Activated CD4-positive, alpha-beta T cell treated with anti-CD3 and anti-CD28 coated beads for 36 hours (primary cell): ENCODE measurements around the gene CELSR3. TPM values are rescaled to one million over a fixed set of nuclear protein-coding genes. Genes with fewer than 3 reads are reported as not detected.

Experiments used
- ATAC-seq: fragments of 200-7000 bp; cut with Tn5 transposase; one replicate; pipeline ENCODE4 v1.10.0; 2021; ENCODE audit warnings: mild to moderate bottlenecking, moderate library complexity
- CTCF ChIA-PET: fragments of 350-600 bp; sonication (Branson Sonifier 250); formaldehyde crosslinking; loops from one replicate; lab custom pipeline; 2021; ENCODE audit warnings: antibody characterized with exemption; lab: Charles Lee
- POLR2A ChIA-PET: fragments of 350-600 bp; sonication (Branson Sonifier 250); formaldehyde crosslinking; loops from one replicate; lab custom pipeline; 2021; ENCODE audit warnings: antibody characterized with exemption, inconsistent platforms; lab: Charles Lee
- DNase-seq: peaks from one replicate; pipeline ENCODE4 v3.0.0-alpha.2; 2020
- H3K27ac Mint-ChIP-seq: one replicate; pipeline ENCODE4 v1.8.0; 2021; ENCODE audit warnings: mixed read lengths
- H3K27me3 Mint-ChIP-seq: one replicate; pipeline ENCODE4 v1.8.0; 2021; ENCODE audit warnings: mixed read lengths
- H3K36me3 Mint-ChIP-seq: one replicate; pipeline ENCODE4 v1.8.0; 2021; ENCODE audit warnings: low read depth, mixed read lengths
- H3K4me1 Mint-ChIP-seq: one replicate; pipeline ENCODE4 v1.8.0; 2021; ENCODE audit warnings: mixed read lengths
- H3K4me3 Mint-ChIP-seq: one replicate; pipeline ENCODE4 v1.8.0; 2021; ENCODE audit warnings: mild to moderate bottlenecking, moderate library complexity, mixed read lengths
- H3K9me3 Mint-ChIP-seq: one replicate; pipeline ENCODE4 v1.8.0; 2021; ENCODE audit warnings: low read depth, mixed read lengths
- intact Hi-C, 2 experiments: fragments of 100-400 bp; cut with DNase I in 1 of 2; cut with micrococcal nuclease in 1 of 2; formaldehyde crosslinking; loops; one replicate each; pipeline versions ENCODE4 v1.14.2 to v1.15.1; 2022 to 2024; cut with DNase I, micrococcal nuclease
- total RNA-seq, 2 experiments: library from RNA; stranded (reverse); gene quantifications; one replicate each; pipeline ENCODE4 v1.2.3, GENCODE V29; 2021

The CELSR3 gene
- total RNA-seq, 2 experiments from 2014 or later, result 7.9 to 8.1 TPM

- intact Hi-C loops, result no loop called here
- no peak for DNase-seq
- H3K27me3 Mint-ChIP-seq, result no peaks in the 10 kb centered on the region
- H3K4me1 Mint-ChIP-seq, result peaks cover 5% of the 10 kb centered on the region
- peak overlapping the region; percentile 47 for H3K27ac Mint-ChIP-seq
- peaks cover 21% of the 10 kb centered on the region for H3K36me3 Mint-ChIP-seq
- no peak for ATAC-seq
- POLR2A ChIA-PET, result no interaction called here
- CTCF ChIA-PET, result interaction anchor here (0.6 to 1.5 kb wide), 3 partner anchors 11 to 14 kb away, joined by 3 to 5 read pairs (median 3); partner anchors contain the start of gene SLC26A6
- H3K9me3 Mint-ChIP-seq, result peaks cover under 1% of the 10 kb centered on the region
- no peak overlapping the region for H3K4me3 Mint-ChIP-seq
Observed at GRCh38 chr3:48623851-48624547, 38.7 kb downstream of the CELSR3 start.

DNA sequence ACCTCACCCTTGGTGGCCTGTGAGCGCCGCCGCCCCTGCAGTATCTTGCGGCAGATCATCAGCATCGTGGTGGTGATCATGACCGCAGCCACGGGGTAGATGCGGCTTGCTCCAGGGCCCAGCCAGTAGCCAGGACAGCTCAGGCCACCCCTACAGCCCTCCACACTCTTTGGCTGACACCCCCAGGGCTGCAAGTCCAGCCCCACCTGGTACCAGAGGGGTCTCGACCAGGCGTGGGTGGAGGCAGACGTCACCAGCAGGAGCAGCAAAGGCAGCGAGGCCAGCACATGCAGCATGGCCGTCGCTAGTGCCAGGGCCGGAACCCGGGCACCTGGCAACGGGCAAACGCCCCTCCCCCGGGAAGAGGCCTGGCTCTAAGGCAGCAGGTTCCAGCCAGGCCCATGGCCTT lies 41.2 kb downstream of the CELSR3 start, which contains the start of gene TMEM89:
TSS of gene TMEM89 (minus strand) at position 309 of the 409 bp plus-strand sequence. CDS start at position 296, 13 bp downstream.
- Mint-ChIP-seq H3K9me3 (peaks cover 18% of the 10 kb centered on the region), H3K4me1 (peaks cover 5% of the 10 kb centered on the region), H3K36me3 (peaks cover 16% of the 10 kb centered on the region), H3K27me3 (no peaks in the 10 kb centered on the region), H3K27ac (no peak within 1 kb of the TSS), H3K4me3 (no peak within 1 kb of the TSS)
- ATAC-seq (no peak), DNase-seq (no peak)
- intact Hi-C loops, result no loop called here
- ChIA-PET CTCF (interaction anchor here (0.7 to 1.1 kb wide), 2 partner anchors 8 to 1278 kb away, joined by 3 to 4 read pairs; no protein-coding TSS in a partner anchor), POLR2A (no interaction called here)

- Mint-ChIP-seq H3K4me1 (peaks cover 13% of the 10 kb centered on the region), H3K27ac (no peak overlapping the region), H3K36me3 (peaks cover 16% of the 10 kb centered on the region), H3K4me3 (no peak overlapping the region), H3K9me3 (peaks cover 18% of the 10 kb centered on the region), H3K27me3 (no peaks in the 10 kb centered on the region)
- POLR2A ChIA-PET, result no interaction called here
- ATAC-seq (no peak), DNase-seq (no peak)
- CTCF ChIA-PET, result interaction anchor here (0.6 to 1.9 kb wide), 3 partner anchors 15 to 18 kb away, joined by 3 to 4 read pairs (median 3); no protein-coding TSS in a partner anchor
- intact Hi-C loops, result no loop called here
Observed at GRCh38 chr3:48619541-48620524, 42.9 kb downstream of the CELSR3 start.

DNA sequence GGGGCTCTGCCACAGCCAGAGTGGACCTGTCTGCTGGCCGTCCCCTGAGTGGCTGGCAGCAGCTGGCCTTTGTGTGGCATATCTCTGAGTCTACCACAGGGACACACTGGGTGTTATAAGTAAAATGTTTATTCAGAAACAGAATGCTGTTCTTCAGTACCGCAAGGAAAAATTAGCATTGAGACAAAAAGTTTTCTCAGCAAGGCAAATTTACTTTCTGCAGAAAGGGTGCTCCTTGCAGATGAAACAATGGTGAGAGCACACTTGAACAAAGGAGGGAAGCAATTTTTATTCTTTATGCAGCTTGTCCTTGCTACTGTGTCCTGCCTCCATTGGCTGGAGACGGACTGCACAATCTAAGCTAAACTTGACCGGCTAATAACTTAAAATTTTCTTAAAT lies 45.1 kb downstream of the CELSR3 start:
- Mint-ChIP-seq H3K27ac (no peak overlapping the region), H3K27me3 (no peaks in the 10 kb centered on the region), H3K4me1 (peaks cover 20% of the 10 kb centered on the region), H3K9me3 (peaks cover 18% of the 10 kb centered on the region), H3K36me3 (peaks cover 20% of the 10 kb centered on the region), H3K4me3 (no peak overlapping the region)
- DNase-seq (no peak), ATAC-seq (no peak)
- POLR2A ChIA-PET, result interaction anchor here (0.7 kb wide), 1 partner anchor 61 kb away, joined by 4 read pairs; the partner anchor contains the start of gene PFKFB4
- intact Hi-C loops, result no loop called here
- CTCF ChIA-PET, result interaction anchor here (0.9 kb wide), 1 partner anchor 17 kb away, joined by 3 read pairs; the partner anchor contains the start of gene SLC26A6

GRCh38 chr3:48614044-48614443 lies 48.6 kb downstream of the CELSR3 start:
- H3K4me1 Mint-ChIP-seq, result peaks cover 24% of the 10 kb centered on the region
- H3K36me3 Mint-ChIP-seq, result peaks cover 21% of the 10 kb centered on the region
- peaks cover 18% of the 10 kb centered on the region for H3K9me3 Mint-ChIP-seq
- peak overlapping the region; percentile 8 for H3K4me3 Mint-ChIP-seq
- no peaks in the 10 kb centered on the region for H3K27me3 Mint-ChIP-seq
- ATAC-seq (peak; percentile 63), DNase-seq (peak; percentile 46)
- H3K27ac Mint-ChIP-seq, result peak overlapping the region; percentile 91
- intact Hi-C loops, result loop anchor here in 1 of 2 experiments (1.0 to 5.0 kb wide), 3 partner anchors 21 to 346 kb away; partner anchors contain the start of genes ARIH2 and SLC26A6
- ChIA-PET CTCF (interaction anchor here (0.6 to 3.1 kb wide), 3 partner anchors 11 to 52 kb away, joined by 3 to 20 read pairs (median 3); partner anchors contain the start of gene SLC26A6), POLR2A (no interaction called here)

DNA sequence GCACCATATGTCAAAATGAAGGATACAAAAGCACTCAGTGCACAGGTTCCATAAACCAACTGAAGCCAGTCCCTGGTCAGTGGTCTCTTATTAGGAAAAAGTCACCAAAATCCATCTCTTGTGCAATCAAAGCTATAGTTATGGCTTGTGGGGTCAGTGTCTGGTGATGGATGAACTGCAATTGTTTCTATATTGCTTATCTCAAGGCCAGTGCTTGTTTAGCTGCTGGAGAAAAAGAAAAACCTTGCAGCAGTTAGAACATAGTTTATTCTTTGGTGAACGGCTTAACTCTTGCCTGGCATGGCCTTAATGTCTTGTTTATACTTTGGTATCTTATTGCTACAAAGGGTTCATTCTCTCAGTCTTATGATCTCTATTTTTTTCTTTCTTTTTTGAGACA lies 50.4 kb downstream of the CELSR3 start:
- H3K4me1 Mint-ChIP-seq, result peaks cover 35% of the 10 kb centered on the region
- intact Hi-C loops, result loop anchor here in 1 of 2 experiments (5.0 kb wide), 1 partner anchor 305 kb away; the partner anchor contains the start of gene ARIH2

DNA sequence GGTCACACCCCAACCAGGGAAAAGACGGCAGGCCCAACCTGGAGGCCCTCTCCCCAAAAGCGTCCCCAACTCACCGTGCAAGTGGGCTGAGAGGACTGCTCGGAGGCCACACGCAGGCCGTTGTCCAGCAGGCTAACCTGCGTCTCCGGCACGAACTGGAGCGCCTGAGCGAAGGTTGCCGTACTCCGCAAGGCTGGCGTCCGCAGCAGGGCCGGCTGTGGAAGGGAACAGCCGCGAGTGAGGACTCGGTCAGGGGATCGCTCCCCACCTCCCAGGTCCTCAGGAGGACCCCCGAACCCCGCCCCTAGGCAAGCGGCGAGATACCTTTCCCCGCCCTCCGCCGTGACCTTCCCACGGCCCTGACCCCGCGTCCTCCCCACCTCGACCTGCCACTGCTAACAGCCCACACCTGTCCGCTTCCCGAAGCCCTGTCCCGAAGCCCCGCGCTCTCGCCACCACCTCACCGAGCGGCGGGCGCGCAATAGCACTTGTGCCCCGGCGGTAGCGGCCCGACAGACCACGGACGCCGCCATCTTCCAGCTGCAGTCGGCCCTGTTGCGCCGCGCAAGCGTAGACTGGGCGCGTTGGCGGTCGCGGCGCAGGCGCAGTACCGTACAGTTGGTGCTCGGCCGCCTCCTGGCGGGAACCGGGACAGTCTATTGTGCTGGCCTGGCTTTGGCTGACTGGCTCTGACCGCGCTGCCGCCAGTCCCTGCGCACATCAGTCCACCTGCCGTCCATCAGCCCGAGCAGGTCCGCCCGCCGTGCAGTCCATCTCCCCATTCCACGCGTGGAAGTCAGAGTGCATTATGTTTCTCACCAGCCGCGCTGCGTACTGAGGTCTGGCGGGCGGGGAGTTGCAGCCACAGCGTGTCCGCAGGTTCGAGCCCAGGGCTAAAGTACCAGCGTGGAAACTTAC lies 53.3 kb downstream of the CELSR3 start, which contains the start of gene UQCRC1:
TSS of gene UQCRC1 (minus strand) at position 559 of the 918 bp plus-strand sequence. CDS start at position 533, 26 bp downstream.
- peak; percentile 96 for ATAC-seq
- intact Hi-C loops, result loop anchor here (1.0 to 5.0 kb wide), 12 partner anchors 26 to 522 kb away; partner anchors contain the start of genes SLC26A6 (in 2 of the 2), ARIH2 (in 1 of the 2), ATRIP (in 1 of the 2) and CDC25A (in 1 of the 2)

More for the DNA sequence above, 50.4 kb downstream of the CELSR3 start:
- CTCF ChIA-PET, result interaction anchor here (0.9 to 3.1 kb wide), 6 partner anchors 10 to 176 kb away, joined by 3 to 20 read pairs (median 4); partner anchors contain the start of genes SLC26A6 and TMEM89
- Mint-ChIP-seq H3K27ac (peak overlapping the region; percentile 67), H3K27me3 (no peaks in the 10 kb centered on the region), H3K36me3 (peaks cover 24% of the 10 kb centered on the region), H3K9me3 (peaks cover 4% of the 10 kb centered on the region), H3K4me3 (no peak overlapping the region)
- no peak for ATAC-seq
- POLR2A ChIA-PET, result interaction anchor here (1.0 kb wide), 1 partner anchor 23 kb away, joined by 3 read pairs; the partner anchor contains the start of gene SLC26A6
- DNase-seq, result no peak

GRCh38 chr3:48607519-48607918 lies 55.2 kb downstream of the CELSR3 start:
- Mint-ChIP-seq H3K4me3 (no peak overlapping the region), H3K27ac (no peak overlapping the region)
- ATAC-seq, result no peak

More for the DNA sequence above, 53.3 kb downstream of the CELSR3 start, which contains the start of gene UQCRC1:
- Mint-ChIP-seq H3K36me3 (peaks cover 35% of the 10 kb centered on the region), H3K27me3 (no peaks in the 10 kb centered on the region), H3K4me3 (peak within 1 kb of the TSS; percentile 97), H3K27ac (peak within 1 kb of the TSS; percentile 95), H3K9me3 (no peaks in the 10 kb centered on the region), H3K4me1 (peaks cover 27% of the 10 kb centered on the region)
- CTCF ChIA-PET, result interaction anchor here (0.6 to 2.0 kb wide), 5 partner anchors 15 to 209 kb away, joined by 3 to 10 read pairs (median 5); partner anchors contain the start of gene SLC26A6
- DNase-seq, result peak; percentile 96
- POLR2A ChIA-PET, result interaction anchor here (0.6 to 2.3 kb wide), 4 partner anchors 11 to 337 kb away, joined by 3 to 5 read pairs (median 4); partner anchors contain the start of gene SLC26A6

GRCh38 chr3:48601622-48601994 lies 61.1 kb downstream of the CELSR3 start:
- POLR2A ChIA-PET, result interaction anchor here (0.8 kb wide), 1 partner anchor 60 kb away, joined by 3 read pairs; no protein-coding TSS in a partner anchor
- no peak for ATAC-seq
- H3K36me3 Mint-ChIP-seq, result peaks cover 57% of the 10 kb centered on the region

More at GRCh38 chr3:48607519-48607918, 55.2 kb downstream of the CELSR3 start:
- H3K9me3 Mint-ChIP-seq, result no peaks in the 10 kb centered on the region
- H3K27me3 Mint-ChIP-seq, result no peaks in the 10 kb centered on the region
- ChIA-PET CTCF (interaction anchor here (0.6 to 1.2 kb wide), 2 partner anchors 28 to 49 kb away, joined by 4 to 7 read pairs; partner anchors contain the start of gene SLC26A6), POLR2A (interaction anchor here (0.7 kb wide), 1 partner anchor 1227 kb away, joined by 4 read pairs; the partner anchor contains the start of gene PTPN23)
- DNase-seq, result peak; percentile 64
- H3K36me3 Mint-ChIP-seq, result peaks cover 47% of the 10 kb centered on the region
- intact Hi-C loops, result loop anchor here in 1 of 2 experiments (5.0 kb wide), 1 partner anchor 50 kb away; the partner anchor contains the start of gene PFKFB4
- peaks cover 15% of the 10 kb centered on the region for H3K4me1 Mint-ChIP-seq

More at GRCh38 chr3:48601622-48601994, 61.1 kb downstream of the CELSR3 start:
- no peaks in the 10 kb centered on the region for H3K9me3 Mint-ChIP-seq
- no peaks in the 10 kb centered on the region for H3K4me1 Mint-ChIP-seq
- CTCF ChIA-PET, result interaction anchor here (0.5 to 1.2 kb wide), 4 partner anchors 9 to 318 kb away, joined by 3 read pairs; partner anchors contain the start of gene PFKFB4
- H3K27ac Mint-ChIP-seq, result no peak overlapping the region
- no peak overlapping the region for H3K4me3 Mint-ChIP-seq
- no peak for DNase-seq
- intact Hi-C loops, result no loop called here
- H3K27me3 Mint-ChIP-seq, result no peaks in the 10 kb centered on the region
